HepG2 (cell line): ENCODE measurements around the gene GRIN2D. TPM values are rescaled to one million over a fixed set of nuclear protein-coding genes. Genes with fewer than 3 reads are reported as not detected.

Source experiments
- ATAC-seq: fragments of 200-7000 bp; cut with Tn5 transposase; 3 replicates; pipeline ENCODE4 v1.9.1; 2020; ENCODE audit warnings: mild to moderate bottlenecking, moderate library complexity
- BruUV-seq: library from RNA; stranded (reverse); fragments of 400-500 nt; replicated peaks from 2 replicates; lab custom pipeline; 2021; lab: Mats Ljungman, UMichigan
- CTCF ChIA-PET: fragments of 300-600 bp; formaldehyde crosslinking; extraction: SDS; loops from one replicate; lab custom pipeline; 2021; ENCODE audit warnings: low total read pairs, inconsistent platforms, low intra/inter-chr PET ratio; lab: Yijun Ruan, JAX
- POLR2A ChIA-PET: fragments of 350-600 bp; sonication (Branson Sonifier 250); formaldehyde crosslinking; loops from one replicate; lab custom pipeline; 2020; ENCODE audit warnings: antibody characterized with exemption, inconsistent platforms; lab: Yijun Ruan, JAX
- DNase-seq: peaks from one replicate; pipeline ENCODE4 v3.0.0-alpha.2; 2015; ENCODE audit warnings: low spot score
- FAIRE-seq: peaks from 3 replicates; lab custom pipeline; 2011; peaks lifted over from hg19 to GRCh38; lab: Jason Lieb, UNC
- H2AFZ ChIP-seq: one replicate; pipeline ENCODE4 v1.6.1; 2011; ENCODE audit warnings: low read length, inconsistent platforms
- H3K27ac ChIP-seq: fragments of 300-600 bp; 3 replicates; pipeline ENCODE4 v1.8.0; 2011; ENCODE audit warnings: mixed run types, mild to moderate bottlenecking, mixed read lengths, low read length, inconsistent platforms; ENCODE audit not compliant: insufficient read depth; ENCODE audit errors: extremely low read length
- H3K27me3 ChIP-seq, 2 experiments: fragments of 200-600 bp in 1 of 2; 2 replicates in 1 of 2; 3 replicates in 1 of 2; pipeline versions ENCODE4 v1.6.0 to v1.8.0; 2011; ENCODE audit warnings: low read length in 2 of 2, mild to moderate bottlenecking in 2 of 2, moderate library complexity in 2 of 2, inconsistent platforms in 1 of 2; ENCODE audit not compliant: insufficient read depth in 2 of 2, control insufficient read depth in 1 of 2
- H3K36me3 ChIP-seq, 2 experiments: fragments of 200-600 bp in 1 of 2; replicated peaks in 1 of 2; 2 replicates in 1 of 2; 3 replicates in 1 of 2; pipeline versions ENCODE4 v1.5.1 to v1.8.0; 2011; ENCODE audit warnings: low read length in 2 of 2, inconsistent platforms in 1 of 2; ENCODE audit not compliant: insufficient read depth in 2 of 2, control insufficient read depth in 1 of 2
- H3K4me1 ChIP-seq: 2 replicates; pipeline ENCODE4 v1.5.1; 2012; ENCODE audit warnings: low read length, inconsistent platforms; ENCODE audit not compliant: insufficient read depth
- H3K4me2 ChIP-seq: 2 replicates; pipeline ENCODE4 v1.6.0; 2011; ENCODE audit warnings: low read depth, low read length, inconsistent platforms
- H3K4me3 ChIP-seq, 3 experiments: fragments of 200-600 bp in 1 of 3; sonication (generic), shearing (Covaris generic) in 1 of 3; replicated peaks in 1 of 3; 2 replicates each; pipeline ENCODE4 v1.5.1; 2011 to 2016; ENCODE audit warnings: low read length in 3 of 3, inconsistent platforms in 2 of 3, low read depth in 2 of 3, mild to moderate bottlenecking in 2 of 3, control low read depth in 1 of 3, mixed read lengths in 1 of 3; ENCODE audit not compliant: insufficient read depth in 1 of 3
- H3K79me2 ChIP-seq: one replicate; pipeline ENCODE4 v1.6.1; 2011; ENCODE audit warnings: low read length, inconsistent platforms; ENCODE audit not compliant: insufficient read depth
- H3K9ac ChIP-seq: 2 replicates; pipeline ENCODE4 v1.6.0; 2011; ENCODE audit warnings: mild to moderate bottlenecking, low read depth, low read length, inconsistent platforms; ENCODE audit not compliant: insufficient read depth
- H3K9me3 ChIP-seq: 2 replicates; pipeline ENCODE4 v1.5.1; 2012; ENCODE audit warnings: mild to moderate bottlenecking, low read length
- H4K20me1 ChIP-seq: 2 replicates; pipeline ENCODE4 v1.6.0; 2011; ENCODE audit warnings: inconsistent platforms, mild to moderate bottlenecking, low read length, moderate library complexity; ENCODE audit not compliant: insufficient read depth
- POLR2A ChIP-seq, 2 experiments: IDR thresholded peaks; 2 replicates each; pipeline ENCODE4 v1.6.1; 2011; ENCODE audit warnings: low read depth in 2 of 2, low read length in 2 of 2, mild to moderate bottlenecking in 1 of 2, moderate library complexity in 1 of 2; ENCODE audit not compliant: insufficient read depth in 1 of 2
- SMARCC2 ChIP-seq: fragments of 450-650 bp; IDR thresholded peaks from 2 replicates; pipeline ENCODE4 v1.6.1; 2017; ENCODE audit warnings: antibody characterized with exemption, mild to moderate bottlenecking
- SRSF9 ChIP-seq: fragments of 200-400 bp; formaldehyde crosslinking; IDR thresholded peaks from 2 replicates; pipeline ENCODE4 v1.6.1; 2018; ENCODE audit warnings: borderline replicate concordance, mild to moderate bottlenecking, low read depth, low read length; ENCODE audit not compliant: insufficient read depth, poor library complexity, severe bottlenecking
- ZNF234 ChIP-seq: sonication (generic); formaldehyde crosslinking; conservative IDR thresholded peaks from 2 replicates; pipeline ENCODE4 v1.5.1; 2020; ENCODE audit warnings: mild to moderate bottlenecking, missing genetic modification reagents
- ZNF281 ChIP-seq: sonication (generic); formaldehyde crosslinking; IDR thresholded peaks from 2 replicates; pipeline ENCODE4 v1.4.0; 2020; ENCODE audit warnings: missing genetic modification reagents, borderline replicate concordance
- ZSCAN25 ChIP-seq: sonication (generic); formaldehyde crosslinking; IDR thresholded peaks from 2 replicates; pipeline ENCODE4 v1.8.0; 2022; ENCODE audit warnings: mild to moderate bottlenecking, missing genetic modification reagents
- WGBS: methylation state at CpG from one replicate; pipeline ENCODE4 v1.1.6; 2017; ENCODE audit warnings: low lambda C conversion rate; 5-methylcytosine and 5-hydroxymethylcytosine counted together
- in situ Hi-C: cut with HindIII; loops from 2 replicates; pipeline ENCODE4 v1.10.0; 2017; ENCODE audit warnings: low pct_unique_long_range_greater_than_20kb; ENCODE audit not compliant: extremely low pct_ligation_motif_present
- intact Hi-C: fragments of 100-400 bp; cut with micrococcal nuclease; formaldehyde crosslinking; loops from one replicate; pipeline ENCODE4 v1.10.0; 2022; ENCODE audit not compliant: unreplicated experiment
- polyA plus RNA-seq, 8 experiments: library from polyadenylated mRNA; depleted of rRNA in 3 of 8; stranded (reverse) in 7 of 8; unstranded in 1 of 8; fragments of >200 nt; fragmentation: Illumina TruSeq in 4 of 8; extraction: Trizol in 4 of 8; gene quantifications; 2 replicates each; pipeline versions ENCODE4 v1.2.1 to v1.2.3, GENCODE V29; 2011 to 2016; ENCODE audit warnings: low read depth in 4 of 8, missing spikeins in 1 of 8, mixed read lengths in 1 of 8; ENCODE audit not compliant: insufficient read depth in 1 of 8
- total RNA-seq, 5 experiments: library from RNA; depleted of rRNA; stranded (reverse); fragments of >200 nt; fragmentation: Illumina TruSeq; extraction: Trizol; gene quantifications; 2 replicates each; pipeline ENCODE4 v1.2.3, GENCODE V29; 2016; ENCODE audit warnings: low read depth in 1 of 5
- TF ChIP-seq, protein P1 (sequence below): sonication (generic); formaldehyde crosslinking; IDR thresholded peaks from 2 replicates; pipeline ENCODE4 v1.4.0; 2020; ENCODE audit warnings: missing genetic modification reagents
- TF ChIP-seq, protein P2 (sequence below): sonication (generic); formaldehyde crosslinking; IDR thresholded peaks from 2 replicates; pipeline ENCODE4 v1.9.0; 2021; ENCODE audit warnings: missing genetic modification reagents, mild to moderate bottlenecking, borderline replicate concordance

Gene GRIN2D
- total and polyA plus RNA-seq, 2 of the 13 experiments (the other 11 are each of a cell fraction or from before 2014, with no cell fraction given) = 0.02 to 0.13 TPM

DNA sequence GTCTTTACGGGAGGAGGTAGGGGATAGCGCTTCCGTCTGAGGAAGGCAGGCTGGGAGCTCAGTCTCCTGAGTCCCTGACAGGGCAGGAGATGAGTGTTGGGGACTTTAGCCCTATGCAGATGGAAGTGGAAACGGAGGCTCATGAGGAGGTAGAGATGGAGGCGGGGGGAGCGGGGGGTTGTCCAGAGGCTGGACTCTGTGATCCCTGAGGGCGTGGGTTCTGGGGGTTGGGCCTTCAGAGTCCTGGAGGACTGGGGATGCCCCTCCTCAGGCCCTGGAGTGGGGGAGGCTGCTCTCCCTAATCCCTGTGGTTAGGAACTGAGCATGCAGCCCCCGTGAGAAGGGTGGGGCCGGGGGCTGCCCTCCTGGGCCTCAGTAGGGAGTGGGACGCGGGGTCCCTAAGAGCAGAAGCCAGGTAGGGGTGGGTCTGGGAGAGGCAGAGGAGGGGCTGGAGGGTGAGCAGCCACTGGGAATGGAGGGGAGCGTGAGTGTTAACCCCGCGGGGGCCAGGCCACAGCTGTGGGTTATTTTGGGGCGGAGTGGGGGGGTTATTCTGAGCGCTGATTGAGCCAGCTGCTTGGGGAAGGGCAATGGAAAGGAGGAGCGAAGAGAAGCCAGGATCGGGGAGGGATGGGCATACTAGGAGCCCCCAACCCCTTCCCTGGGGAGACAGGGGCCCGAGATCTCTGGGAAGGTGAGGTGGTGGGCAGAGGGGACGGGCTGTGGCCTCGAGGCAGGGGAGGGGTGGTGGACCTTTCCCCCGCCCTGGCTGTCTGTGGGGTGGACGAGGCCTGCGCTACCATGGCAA lies 2.8 kb downstream of the GRIN2D start (continued):
- TF ChIP-seq, protein P1, sequence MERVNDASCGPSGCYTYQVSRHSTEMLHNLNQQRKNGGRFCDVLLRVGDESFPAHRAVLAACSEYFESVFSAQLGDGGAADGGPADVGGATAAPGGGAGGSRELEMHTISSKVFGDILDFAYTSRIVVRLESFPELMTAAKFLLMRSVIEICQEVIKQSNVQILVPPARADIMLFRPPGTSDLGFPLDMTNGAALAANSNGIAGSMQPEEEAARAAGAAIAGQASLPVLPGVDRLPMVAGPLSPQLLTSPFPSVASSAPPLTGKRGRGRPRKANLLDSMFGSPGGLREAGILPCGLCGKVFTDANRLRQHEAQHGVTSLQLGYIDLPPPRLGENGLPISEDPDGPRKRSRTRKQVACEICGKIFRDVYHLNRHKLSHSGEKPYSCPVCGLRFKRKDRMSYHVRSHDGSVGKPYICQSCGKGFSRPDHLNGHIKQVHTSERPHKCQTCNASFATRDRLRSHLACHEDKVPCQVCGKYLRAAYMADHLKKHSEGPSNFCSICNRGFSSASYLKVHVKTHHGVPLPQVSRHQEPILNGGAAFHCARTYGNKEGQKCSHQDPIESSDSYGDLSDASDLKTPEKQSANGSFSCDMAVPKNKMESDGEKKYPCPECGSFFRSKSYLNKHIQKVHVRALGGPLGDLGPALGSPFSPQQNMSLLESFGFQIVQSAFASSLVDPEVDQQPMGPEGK = peak; percentile 47
- TF ChIP-seq SMARCC2 (no peak), ZNF281 (peak; percentile 32; the same call in 1 of the 2 replicates), ZSCAN25 (CRISPR knock-in tag) (peak; percentile 56; the same call in 1 of the 2 replicates)
- TF ChIP-seq, protein P2, sequence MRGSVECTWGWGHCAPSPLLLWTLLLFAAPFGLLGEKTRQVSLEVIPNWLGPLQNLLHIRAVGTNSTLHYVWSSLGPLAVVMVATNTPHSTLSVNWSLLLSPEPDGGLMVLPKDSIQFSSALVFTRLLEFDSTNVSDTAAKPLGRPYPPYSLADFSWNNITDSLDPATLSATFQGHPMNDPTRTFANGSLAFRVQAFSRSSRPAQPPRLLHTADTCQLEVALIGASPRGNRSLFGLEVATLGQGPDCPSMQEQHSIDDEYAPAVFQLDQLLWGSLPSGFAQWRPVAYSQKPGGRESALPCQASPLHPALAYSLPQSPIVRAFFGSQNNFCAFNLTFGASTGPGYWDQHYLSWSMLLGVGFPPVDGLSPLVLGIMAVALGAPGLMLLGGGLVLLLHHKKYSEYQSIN = no peak
- TF ChIP-seq, all 625 proteins: peak for 5

DNA sequence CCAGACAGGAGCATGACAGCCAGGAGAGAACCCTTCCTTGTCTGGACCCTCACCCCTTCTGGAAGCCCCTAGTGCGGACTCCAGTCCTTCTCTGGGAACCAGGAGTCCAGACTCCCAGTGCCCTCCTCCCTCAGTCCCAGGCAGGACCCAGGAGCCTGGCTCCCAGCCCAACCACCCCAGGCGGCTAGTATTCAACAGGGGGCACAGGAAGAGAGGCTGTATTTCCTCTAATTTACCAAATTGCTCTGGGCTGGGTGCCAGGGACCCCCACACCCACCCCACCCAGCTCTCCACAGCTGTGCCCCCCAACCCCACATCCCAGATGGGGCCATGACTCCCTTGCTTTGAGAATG lies 3.3 kb downstream of the GRIN2D start:
- DNase-seq (no peak), ATAC-seq (no peak), FAIRE-seq (no peak)
- H3K27ac ChIP-seq = no peak overlapping the region
- H3K9ac ChIP-seq = no peak overlapping the region
- no peaks in the 10 kb centered on the region for H3K9me3 ChIP-seq
- no peaks in the 10 kb centered on the region for H4K20me1 ChIP-seq
- in situ Hi-C loops = no loop called here
- no TSS peak for BruUV-seq
- H3K4me3 ChIP-seq = no peak overlapping the region
- H3K36me3 ChIP-seq = no peaks in the 10 kb centered on the region
- ChIA-PET CTCF (no interaction called here), POLR2A (no interaction called here)
- peaks cover 79% of the 10 kb centered on the region for H3K4me1 ChIP-seq
- no CpG with 5 or more reads among the region's 2 CpGs for WGBS
- H3K27me3 ChIP-seq = peaks cover 11 to 52% of the 10 kb centered on the region in 2 experiments
- TF ChIP-seq POLR2A (IDR thresholded peaks at IDR 0.05; ENCODE audit: insufficient read depth in 1 of 2, low read depth in 2 of 2, low read length in 2 of 2) (0 out of 4 replicates have a peak, but pooled peaks of 1 of the 2 experiments have one; percentile 11), SRSF9 (no peak), ZNF234 (CRISPR knock-in tag) (no peak)
- no peak overlapping the region for H3K4me2 ChIP-seq
- intact Hi-C loops = no loop called here
- H2AFZ ChIP-seq = no peak overlapping the region
- no peaks in the 10 kb centered on the region for H3K79me2 ChIP-seq
